Neural progenitor cell (in vitro differentiated cells): Measurements from ENCODE around the gene MSH3.

Experiments
- EZH2 ChIP-seq: fragments of 200-600 bp; sonication (generic); IDR thresholded peaks from 2 replicates; pipeline ENCODE4 v1.6.1; 2017; ENCODE audit warnings: antibody characterized with exemption, mild to moderate bottlenecking, moderate library complexity
- EZH2phosphoT487 ChIP-seq: fragments of 200-600 bp; sonication (generic); IDR thresholded peaks from 2 replicates; pipeline ENCODE4 v1.6.1; 2017; ENCODE audit warnings: antibody characterized with exemption
- TF ChIP-seq, protein P1 (sequence below): fragments of 200-600 bp; sonication (generic); IDR thresholded peaks from 2 replicates; pipeline ENCODE4 v1.5.1; 2017; ENCODE audit warnings: antibody characterized with exemption, mild to moderate bottlenecking

GRCh38 chr5:80917631-80918030, 263.2 kb downstream of the MSH3 start:
- TF ChIP-seq, protein P1, sequence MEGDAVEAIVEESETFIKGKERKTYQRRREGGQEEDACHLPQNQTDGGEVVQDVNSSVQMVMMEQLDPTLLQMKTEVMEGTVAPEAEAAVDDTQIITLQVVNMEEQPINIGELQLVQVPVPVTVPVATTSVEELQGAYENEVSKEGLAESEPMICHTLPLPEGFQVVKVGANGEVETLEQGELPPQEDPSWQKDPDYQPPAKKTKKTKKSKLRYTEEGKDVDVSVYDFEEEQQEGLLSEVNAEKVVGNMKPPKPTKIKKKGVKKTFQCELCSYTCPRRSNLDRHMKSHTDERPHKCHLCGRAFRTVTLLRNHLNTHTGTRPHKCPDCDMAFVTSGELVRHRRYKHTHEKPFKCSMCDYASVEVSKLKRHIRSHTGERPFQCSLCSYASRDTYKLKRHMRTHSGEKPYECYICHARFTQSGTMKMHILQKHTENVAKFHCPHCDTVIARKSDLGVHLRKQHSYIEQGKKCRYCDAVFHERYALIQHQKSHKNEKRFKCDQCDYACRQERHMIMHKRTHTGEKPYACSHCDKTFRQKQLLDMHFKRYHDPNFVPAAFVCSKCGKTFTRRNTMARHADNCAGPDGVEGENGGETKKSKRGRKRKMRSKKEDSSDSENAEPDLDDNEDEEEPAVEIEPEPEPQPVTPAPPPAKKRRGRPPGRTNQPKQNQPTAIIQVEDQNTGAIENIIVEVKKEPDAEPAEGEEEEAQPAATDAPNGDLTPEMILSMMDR = no peak
- TF ChIP-seq EZH2 (no peak), EZH2phosphoT487 (no peak)
